Measurements from ENCODE around the gene GNPAT. TPM values are rescaled to one million over a fixed set of nuclear protein-coding genes. Genes with fewer than 3 reads are reported as not detected.

The GNPAT gene
- total RNA-seq, 2 experiments from 2014 or later = 51.7 to 54.9 TPM

- Histone ChIP-seq H3K4me1 (ENCODE audit: insufficient read depth, low read length, poor library complexity, severe bottlenecking) (no peaks in the 10 kb centered on the region), H4K20me1 (ENCODE audit: insufficient read depth, low read length) (no peaks in the 10 kb centered on the region), H2AFZ (ENCODE audit: low read length) (no peak overlapping the region), H3K36me3 (ENCODE audit: insufficient read depth, low read length) (peaks cover 92% of the 10 kb centered on the region), H3K27ac (ENCODE audit: low read depth, low read length, poor library complexity, severe bottlenecking) (no peak overlapping the region), H3K4me3 (ENCODE audit: low read depth, low read length, poor library complexity, severe bottlenecking) (no peak overlapping the region), H3K9me3 (ENCODE audit: low read length) (no peaks in the 10 kb centered on the region), H3K4me2 (ENCODE audit: low read length) (no peak overlapping the region), H3K79me2 (ENCODE audit: insufficient read depth, low read depth, low read length) (no peaks in the 10 kb centered on the region), H3K9me2 (ENCODE audit: insufficient read depth, low read length) (no peaks in the 10 kb centered on the region)
- intact Hi-C loops (cut with micrococcal nuclease; ENCODE audit: unreplicated experiment) = no loop called here
- no peak for DNase-seq (ENCODE audit: low spot score)
- BruUV-seq (replicated peaks) = no TSS peak
- no peak for TF ChIP-seq CTCF (conservative IDR thresholded peaks at IDR 0.05; ENCODE audit: low read length)
- no peak for TF ChIP-seq EZH2phosphoT487 (IDR thresholded peaks at IDR 0.05; ENCODE audit: borderline replicate concordance, low read depth, low read length)
- ChIA-PET CTCF (ENCODE audit: unreplicated experiment) (no interaction called here), POLR2A (interaction anchor here (1.3 kb wide), 1 partner anchor 19 kb away, joined by 3 read pairs; no protein-coding TSS in a partner anchor)
Observed at GRCh38 chr1:231264642-231265041, 23.6 kb downstream of the GNPAT start.

- peaks cover 92% of the 10 kb centered on the region for H3K36me3 ChIP-seq (ENCODE audit: insufficient read depth, low read length)
- H3K9me3 ChIP-seq (ENCODE audit: low read length) = no peaks in the 10 kb centered on the region
- H3K79me2 ChIP-seq (ENCODE audit: insufficient read depth, low read depth, low read length) = no peaks in the 10 kb centered on the region
- H3K9me2 ChIP-seq (ENCODE audit: insufficient read depth, low read length) = no peaks in the 10 kb centered on the region
- no TSS peak for BruUV-seq (replicated peaks)
- ChIA-PET CTCF (ENCODE audit: unreplicated experiment) (no interaction called here), POLR2A (interaction anchor here (1.1 to 1.3 kb wide), 2 partner anchors 15 to 19 kb away, joined by 3 to 6 read pairs; no protein-coding TSS in a partner anchor)
- no peak for DNase-seq (ENCODE audit: low spot score)
- no peaks in the 10 kb centered on the region for H4K20me1 ChIP-seq (ENCODE audit: insufficient read depth, low read length)
- TF ChIP-seq EZH2phosphoT487 (IDR thresholded peaks at IDR 0.05; ENCODE audit: borderline replicate concordance, low read depth, low read length) (no peak), CTCF (conservative IDR thresholded peaks at IDR 0.05; ENCODE audit: low read length) (no peak)
- intact Hi-C loops (cut with micrococcal nuclease; ENCODE audit: unreplicated experiment) = no loop called here
- H3K4me2 ChIP-seq (ENCODE audit: low read length) = no peak overlapping the region
- no peak overlapping the region for H3K27ac ChIP-seq (ENCODE audit: low read depth, low read length, poor library complexity, severe bottlenecking)
- no peak overlapping the region for H2AFZ ChIP-seq (ENCODE audit: low read length)
- no peak overlapping the region for H3K4me3 ChIP-seq (ENCODE audit: low read depth, low read length, poor library complexity, severe bottlenecking)
- no peaks in the 10 kb centered on the region for H3K4me1 ChIP-seq (ENCODE audit: insufficient read depth, low read length, poor library complexity, severe bottlenecking)
Observed at GRCh38 chr1:231265379-231265778, 24.4 kb downstream of the GNPAT start.

- no peaks in the 10 kb centered on the region for H3K9me2 ChIP-seq (ENCODE audit: insufficient read depth, low read length)
- no peak for TF ChIP-seq CTCF (conservative IDR thresholded peaks at IDR 0.05; ENCODE audit: low read length)
- TF ChIP-seq EZH2phosphoT487 (IDR thresholded peaks at IDR 0.05; ENCODE audit: borderline replicate concordance, low read depth, low read length) = no peak
- H3K79me2 ChIP-seq (ENCODE audit: insufficient read depth, low read depth, low read length) = no peaks in the 10 kb centered on the region
- H3K9me3 ChIP-seq (ENCODE audit: low read length) = no peaks in the 10 kb centered on the region
- BruUV-seq (replicated peaks) = no TSS peak
- H2AFZ ChIP-seq (ENCODE audit: low read length) = no peak overlapping the region
- POLR2A ChIA-PET = no interaction called here
- CTCF ChIA-PET (ENCODE audit: unreplicated experiment) = no interaction called here
- no peaks in the 10 kb centered on the region for H4K20me1 ChIP-seq (ENCODE audit: insufficient read depth, low read length)
- no peak for DNase-seq (ENCODE audit: low spot score)
- no peak overlapping the region for H3K4me3 ChIP-seq (ENCODE audit: low read depth, low read length, poor library complexity, severe bottlenecking)
- peaks cover 92% of the 10 kb centered on the region for H3K36me3 ChIP-seq (ENCODE audit: insufficient read depth, low read length)
- H3K4me1 ChIP-seq (ENCODE audit: insufficient read depth, low read length, poor library complexity, severe bottlenecking) = no peaks in the 10 kb centered on the region
- no peak overlapping the region for H3K4me2 ChIP-seq (ENCODE audit: low read length)
- no peak overlapping the region for H3K27ac ChIP-seq (ENCODE audit: low read depth, low read length, poor library complexity, severe bottlenecking)
- intact Hi-C loops (cut with micrococcal nuclease; ENCODE audit: unreplicated experiment) = no loop called here
Observed at GRCh38 chr1:231266811-231267322, 25.9 kb downstream of the GNPAT start.

Data from OCI-LY7 (cell line).